H1 (cell line): ENCODE results near the gene PRKAR1B. TPM values are rescaled to one million over a fixed set of nuclear protein-coding genes. Genes with fewer than 3 reads are reported as not detected.

Experiments used
- EGR1 ChIP-seq: IDR thresholded peaks from 2 replicates; pipeline ENCODE4 v1.6.1; 2011; ENCODE audit warnings: low read depth, low read length, borderline replicate concordance
- JUND ChIP-seq: IDR thresholded peaks from 2 replicates; pipeline ENCODE4 v1.6.1; 2011; ENCODE audit warnings: mild to moderate bottlenecking, improper control_type of control experiment, low read length
- KDM4A ChIP-seq: IDR thresholded peaks from one replicate; pipeline ENCODE4 v1.7.1; 2012; ENCODE audit warnings: low read depth, mild to moderate bottlenecking, moderate library complexity, low read length, inconsistent platforms; ENCODE audit not compliant: severe bottlenecking
- polyA plus RNA-seq, 7 experiments: library from polyadenylated mRNA; depleted of rRNA in 3 of 7; stranded (reverse) in 5 of 7; unstranded in 2 of 7; fragments of >200 nt in 5 of 7; fragments of 200-250 nt in 2 of 7; gene quantifications; 1 replicate in 5 of 7; 2 replicates in 1 of 7; 4 replicates in 1 of 7; pipeline versions ENCODE4 v1.2.1 to v1.2.3, GENCODE V29; 2011 to 2013; ENCODE audit warnings: missing spikeins in 2 of 7, mixed read lengths in 2 of 7
- total RNA-seq: library from RNA; stranded (reverse); fragmentation: NEBNext Ultra II Directional; extraction: Animal tissue kit (Norgen Biotek cat#: 25700); gene quantifications from 2 replicates; pipeline ENCODE4 v1.2.1, GENCODE V29; 2021
- TF ChIP-seq, protein P1 (sequence below): fragments of 300-600 bp; sonication (generic); IDR thresholded peaks from 2 replicates; pipeline ENCODE4 v1.7.1; 2012; ENCODE audit warnings: low read length, moderate library complexity, mild to moderate bottlenecking, inconsistent platforms; ENCODE audit not compliant: insufficient replicate concordance
- TF ChIP-seq, protein P2 (sequence below): IDR thresholded peaks from 2 replicates; pipeline ENCODE4 v1.6.1; 2012; ENCODE audit warnings: low read length, inconsistent platforms

The PRKAR1B gene
- total and polyA plus RNA-seq, 2 of the 8 experiments (the other 6 are each of a cell fraction or from before 2014, with no cell fraction given), result 12.3 to 55.7 TPM

DNA sequence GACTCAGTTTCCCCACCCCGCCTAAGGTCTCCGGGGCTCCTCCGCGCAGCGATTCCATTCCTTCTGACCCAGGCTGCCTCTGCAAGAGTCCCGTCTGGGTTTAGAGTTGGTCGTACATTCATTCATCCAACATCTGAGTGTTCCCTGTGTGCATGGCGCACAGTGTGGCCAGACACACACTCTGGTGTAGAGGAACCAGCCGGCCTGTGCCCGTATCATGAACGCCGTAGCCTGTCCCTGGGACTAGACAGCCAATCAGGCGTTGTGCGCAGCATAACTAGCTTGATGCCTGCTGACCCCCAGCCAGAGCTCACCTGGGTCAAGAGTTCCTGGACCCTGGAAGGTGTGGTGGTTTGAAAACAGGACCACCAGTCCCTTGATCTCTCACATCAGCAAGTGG is 186.5 kb downstream of the PRKAR1B start (continued):
- TF ChIP-seq, protein P1, sequence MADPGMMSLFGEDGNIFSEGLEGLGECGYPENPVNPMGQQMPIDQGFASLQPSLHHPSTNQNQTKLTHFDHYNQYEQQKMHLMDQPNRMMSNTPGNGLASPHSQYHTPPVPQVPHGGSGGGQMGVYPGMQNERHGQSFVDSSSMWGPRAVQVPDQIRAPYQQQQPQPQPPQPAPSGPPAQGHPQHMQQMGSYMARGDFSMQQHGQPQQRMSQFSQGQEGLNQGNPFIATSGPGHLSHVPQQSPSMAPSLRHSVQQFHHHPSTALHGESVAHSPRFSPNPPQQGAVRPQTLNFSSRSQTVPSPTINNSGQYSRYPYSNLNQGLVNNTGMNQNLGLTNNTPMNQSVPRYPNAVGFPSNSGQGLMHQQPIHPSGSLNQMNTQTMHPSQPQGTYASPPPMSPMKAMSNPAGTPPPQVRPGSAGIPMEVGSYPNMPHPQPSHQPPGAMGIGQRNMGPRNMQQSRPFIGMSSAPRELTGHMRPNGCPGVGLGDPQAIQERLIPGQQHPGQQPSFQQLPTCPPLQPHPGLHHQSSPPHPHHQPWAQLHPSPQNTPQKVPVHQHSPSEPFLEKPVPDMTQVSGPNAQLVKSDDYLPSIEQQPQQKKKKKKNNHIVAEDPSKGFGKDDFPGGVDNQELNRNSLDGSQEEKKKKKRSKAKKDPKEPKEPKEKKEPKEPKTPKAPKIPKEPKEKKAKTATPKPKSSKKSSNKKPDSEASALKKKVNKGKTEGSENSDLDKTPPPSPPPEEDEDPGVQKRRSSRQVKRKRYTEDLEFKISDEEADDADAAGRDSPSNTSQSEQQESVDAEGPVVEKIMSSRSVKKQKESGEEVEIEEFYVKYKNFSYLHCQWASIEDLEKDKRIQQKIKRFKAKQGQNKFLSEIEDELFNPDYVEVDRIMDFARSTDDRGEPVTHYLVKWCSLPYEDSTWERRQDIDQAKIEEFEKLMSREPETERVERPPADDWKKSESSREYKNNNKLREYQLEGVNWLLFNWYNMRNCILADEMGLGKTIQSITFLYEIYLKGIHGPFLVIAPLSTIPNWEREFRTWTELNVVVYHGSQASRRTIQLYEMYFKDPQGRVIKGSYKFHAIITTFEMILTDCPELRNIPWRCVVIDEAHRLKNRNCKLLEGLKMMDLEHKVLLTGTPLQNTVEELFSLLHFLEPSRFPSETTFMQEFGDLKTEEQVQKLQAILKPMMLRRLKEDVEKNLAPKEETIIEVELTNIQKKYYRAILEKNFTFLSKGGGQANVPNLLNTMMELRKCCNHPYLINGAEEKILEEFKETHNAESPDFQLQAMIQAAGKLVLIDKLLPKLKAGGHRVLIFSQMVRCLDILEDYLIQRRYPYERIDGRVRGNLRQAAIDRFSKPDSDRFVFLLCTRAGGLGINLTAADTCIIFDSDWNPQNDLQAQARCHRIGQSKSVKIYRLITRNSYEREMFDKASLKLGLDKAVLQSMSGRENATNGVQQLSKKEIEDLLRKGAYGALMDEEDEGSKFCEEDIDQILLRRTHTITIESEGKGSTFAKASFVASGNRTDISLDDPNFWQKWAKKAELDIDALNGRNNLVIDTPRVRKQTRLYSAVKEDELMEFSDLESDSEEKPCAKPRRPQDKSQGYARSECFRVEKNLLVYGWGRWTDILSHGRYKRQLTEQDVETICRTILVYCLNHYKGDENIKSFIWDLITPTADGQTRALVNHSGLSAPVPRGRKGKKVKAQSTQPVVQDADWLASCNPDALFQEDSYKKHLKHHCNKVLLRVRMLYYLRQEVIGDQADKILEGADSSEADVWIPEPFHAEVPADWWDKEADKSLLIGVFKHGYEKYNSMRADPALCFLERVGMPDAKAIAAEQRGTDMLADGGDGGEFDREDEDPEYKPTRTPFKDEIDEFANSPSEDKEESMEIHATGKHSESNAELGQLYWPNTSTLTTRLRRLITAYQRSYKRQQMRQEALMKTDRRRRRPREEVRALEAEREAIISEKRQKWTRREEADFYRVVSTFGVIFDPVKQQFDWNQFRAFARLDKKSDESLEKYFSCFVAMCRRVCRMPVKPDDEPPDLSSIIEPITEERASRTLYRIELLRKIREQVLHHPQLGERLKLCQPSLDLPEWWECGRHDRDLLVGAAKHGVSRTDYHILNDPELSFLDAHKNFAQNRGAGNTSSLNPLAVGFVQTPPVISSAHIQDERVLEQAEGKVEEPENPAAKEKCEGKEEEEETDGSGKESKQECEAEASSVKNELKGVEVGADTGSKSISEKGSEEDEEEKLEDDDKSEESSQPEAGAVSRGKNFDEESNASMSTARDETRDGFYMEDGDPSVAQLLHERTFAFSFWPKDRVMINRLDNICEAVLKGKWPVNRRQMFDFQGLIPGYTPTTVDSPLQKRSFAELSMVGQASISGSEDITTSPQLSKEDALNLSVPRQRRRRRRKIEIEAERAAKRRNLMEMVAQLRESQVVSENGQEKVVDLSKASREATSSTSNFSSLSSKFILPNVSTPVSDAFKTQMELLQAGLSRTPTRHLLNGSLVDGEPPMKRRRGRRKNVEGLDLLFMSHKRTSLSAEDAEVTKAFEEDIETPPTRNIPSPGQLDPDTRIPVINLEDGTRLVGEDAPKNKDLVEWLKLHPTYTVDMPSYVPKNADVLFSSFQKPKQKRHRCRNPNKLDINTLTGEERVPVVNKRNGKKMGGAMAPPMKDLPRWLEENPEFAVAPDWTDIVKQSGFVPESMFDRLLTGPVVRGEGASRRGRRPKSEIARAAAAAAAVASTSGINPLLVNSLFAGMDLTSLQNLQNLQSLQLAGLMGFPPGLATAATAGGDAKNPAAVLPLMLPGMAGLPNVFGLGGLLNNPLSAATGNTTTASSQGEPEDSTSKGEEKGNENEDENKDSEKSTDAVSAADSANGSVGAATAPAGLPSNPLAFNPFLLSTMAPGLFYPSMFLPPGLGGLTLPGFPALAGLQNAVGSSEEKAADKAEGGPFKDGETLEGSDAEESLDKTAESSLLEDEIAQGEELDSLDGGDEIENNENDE, result no peak
- TF ChIP-seq EGR1, result no peak
- TF ChIP-seq JUND, result no peak
- TF ChIP-seq, protein P2, sequence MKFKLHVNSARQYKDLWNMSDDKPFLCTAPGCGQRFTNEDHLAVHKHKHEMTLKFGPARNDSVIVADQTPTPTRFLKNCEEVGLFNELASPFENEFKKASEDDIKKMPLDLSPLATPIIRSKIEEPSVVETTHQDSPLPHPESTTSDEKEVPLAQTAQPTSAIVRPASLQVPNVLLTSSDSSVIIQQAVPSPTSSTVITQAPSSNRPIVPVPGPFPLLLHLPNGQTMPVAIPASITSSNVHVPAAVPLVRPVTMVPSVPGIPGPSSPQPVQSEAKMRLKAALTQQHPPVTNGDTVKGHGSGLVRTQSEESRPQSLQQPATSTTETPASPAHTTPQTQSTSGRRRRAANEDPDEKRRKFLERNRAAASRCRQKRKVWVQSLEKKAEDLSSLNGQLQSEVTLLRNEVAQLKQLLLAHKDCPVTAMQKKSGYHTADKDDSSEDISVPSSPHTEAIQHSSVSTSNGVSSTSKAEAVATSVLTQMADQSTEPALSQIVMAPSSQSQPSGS, result no peak
- no peak for TF ChIP-seq KDM4A
- TF ChIP-seq, all 59 proteins: peak for 0
